ENCODE data around the gene SOST.
"Not testable (repeated sequence)": the region's sequence is repeated elsewhere in the genome, so short reads cannot be mapped to it uniquely, and the experiment has no call there.

SOST gene

DNA sequence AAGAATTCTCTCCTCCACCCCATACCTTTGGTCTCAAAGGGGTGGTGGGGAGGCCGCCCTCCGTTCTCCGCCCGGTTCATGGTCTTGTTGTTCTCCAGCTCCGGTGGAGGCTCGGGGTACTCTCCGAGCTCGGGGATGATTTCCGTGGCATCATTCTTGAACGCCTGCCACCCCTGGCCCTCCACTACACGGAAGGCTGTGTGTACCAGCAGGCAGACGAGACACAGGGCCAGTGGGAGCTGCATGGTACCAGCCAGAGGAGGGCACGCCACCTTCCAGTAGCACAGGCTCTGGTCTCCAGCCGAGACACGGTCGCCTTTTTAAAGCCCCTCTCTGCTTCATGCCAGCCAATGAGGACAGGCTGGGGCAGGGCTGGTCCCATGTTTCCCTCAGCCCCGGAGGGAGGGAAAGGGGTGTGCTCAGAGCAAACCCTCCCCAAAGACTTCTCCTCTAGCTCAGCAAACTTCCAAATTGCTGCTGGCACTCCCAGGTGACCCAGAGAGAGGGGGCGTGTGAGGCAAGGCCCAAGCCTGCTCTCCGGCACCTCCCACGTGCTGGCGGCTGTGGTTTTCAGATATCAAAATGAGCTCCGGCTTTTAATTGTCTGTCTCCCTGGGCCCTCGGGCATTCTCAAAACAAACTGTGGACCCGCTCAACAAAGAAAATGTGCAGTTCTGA lies at the start of gene SOST:
TSS of gene SOST (minus strand) at position 295 of the 678 bp plus-strand sequence. CDS start at position 245, 50 bp downstream.
- DNase-seq (ENCODE audit: low read depth in 2 of 2), result no peak

DNA sequence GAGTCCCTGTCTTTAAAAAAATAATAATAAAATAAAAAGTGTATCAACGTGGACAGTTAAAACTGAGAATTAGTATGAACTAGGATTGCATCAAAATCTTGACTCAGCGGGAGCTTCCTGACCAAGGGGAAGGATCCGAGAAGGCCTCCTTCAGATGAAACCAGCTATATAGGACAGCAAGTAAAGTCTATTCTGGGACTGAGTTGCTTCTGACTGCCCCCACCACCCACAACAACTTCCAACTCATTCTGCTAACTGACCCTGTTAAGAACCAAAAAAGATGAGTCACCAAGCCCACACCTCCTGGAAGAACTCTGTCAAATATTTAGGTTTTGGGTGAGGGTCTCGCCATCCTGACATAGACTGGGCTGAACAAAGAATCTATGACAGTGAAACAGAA lies 49.5 kb upstream of the SOST start:
- no peak for DNase-seq (ENCODE audit: low read depth in 2 of 2)

DNA sequence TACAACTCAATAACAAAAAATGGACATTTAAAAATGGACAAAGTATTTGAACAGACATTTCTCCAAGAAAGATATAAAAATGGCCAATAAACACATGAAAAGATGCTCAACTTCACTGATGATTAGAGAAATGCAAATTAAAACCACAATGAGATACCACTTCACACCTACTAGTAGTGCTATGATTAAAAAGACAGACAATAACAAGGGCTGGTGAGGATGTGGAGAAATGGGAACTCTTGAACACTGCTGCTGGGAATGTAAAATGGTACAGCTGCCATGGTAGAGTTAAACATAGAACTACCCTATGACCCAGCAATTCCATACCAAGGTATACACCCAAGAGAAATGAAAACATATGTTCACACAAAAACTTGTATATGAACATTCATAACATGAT lies 46.5 kb upstream of the SOST start:
- no peak for DNase-seq (ENCODE audit: low read depth in 2 of 2)

DNA sequence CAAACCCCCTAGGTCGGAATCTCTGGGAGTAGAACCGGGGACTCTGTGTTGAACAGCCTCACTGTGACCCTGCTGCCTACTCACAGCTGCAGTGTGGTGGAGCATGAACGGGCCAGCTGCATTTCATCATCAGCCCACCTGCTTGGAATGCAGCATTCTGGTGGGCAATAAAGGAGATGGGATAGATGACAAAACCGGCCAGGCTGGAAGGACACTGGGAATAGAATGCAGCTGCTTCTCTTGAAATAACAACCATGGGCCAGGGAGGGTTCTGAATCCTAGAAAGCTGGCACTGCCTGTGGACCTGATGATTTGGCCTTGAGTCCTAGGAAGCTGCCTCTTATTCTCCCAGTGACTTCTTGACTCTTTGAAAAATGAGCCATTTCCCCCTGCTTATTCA lies 45.2 kb upstream of the SOST start:
- DNase-seq (ENCODE audit: low read depth in 2 of 2), result no peak

DNA sequence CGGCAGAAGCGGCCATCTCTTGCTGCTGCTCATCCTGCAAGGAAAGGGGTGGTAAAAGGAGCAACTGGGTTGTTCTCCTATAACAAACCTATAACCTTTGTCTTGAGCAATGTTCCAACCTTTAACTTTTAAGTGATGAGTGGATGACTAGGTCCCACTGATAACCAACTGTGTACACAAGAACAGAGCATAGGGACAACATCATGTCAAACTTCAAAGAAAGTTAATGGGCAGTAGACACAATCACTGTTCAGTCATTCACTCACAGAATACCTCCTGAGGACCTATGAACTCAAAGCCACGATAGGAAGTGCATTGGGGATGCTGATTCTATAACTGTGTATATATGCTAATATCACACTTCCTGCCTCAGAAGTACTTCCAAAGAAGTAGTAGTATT lies 43.3 kb upstream of the SOST start:
- no peak for DNase-seq (ENCODE audit: low read depth in 2 of 2)

DNA sequence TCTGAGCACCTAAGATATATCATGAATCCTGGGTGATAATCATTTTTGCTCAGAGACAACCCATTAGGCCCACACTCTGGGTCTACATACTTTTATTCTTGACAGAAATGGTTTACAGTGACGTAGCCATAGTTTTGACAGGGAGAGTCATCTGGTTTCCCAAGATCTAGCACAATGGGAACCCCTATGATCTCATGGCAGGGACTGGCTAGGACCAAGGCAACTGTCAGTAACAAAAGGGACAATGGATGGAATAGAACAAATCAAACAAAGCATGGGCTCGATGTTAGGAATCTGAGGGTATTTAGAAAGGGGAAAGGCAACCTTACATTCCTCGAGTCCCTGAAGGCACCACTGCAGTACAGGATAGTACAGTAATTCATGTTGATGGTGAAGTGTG lies 42.1 kb upstream of the SOST start:
- DNase-seq (ENCODE audit: low read depth in 2 of 2), result no peak

DNA sequence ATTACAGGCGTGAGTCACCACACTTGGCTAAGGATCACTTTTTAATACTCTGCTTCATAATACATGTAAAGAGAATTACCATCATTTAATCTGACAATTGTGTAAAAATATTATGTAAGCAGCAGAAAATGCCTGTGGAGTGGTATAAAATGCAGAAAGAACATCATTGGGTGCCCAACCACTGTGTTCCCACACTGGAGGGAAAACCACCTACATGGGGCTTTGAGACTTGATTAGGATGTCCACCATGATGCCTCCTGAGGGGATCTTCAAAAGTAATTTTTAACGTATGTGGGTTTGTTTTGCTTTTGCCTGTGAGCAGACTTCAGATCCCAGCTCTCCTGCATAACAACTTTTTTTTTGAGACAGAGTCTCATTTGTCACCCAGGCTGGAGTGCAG lies 40.5 kb upstream of the SOST start:
- DNase-seq (ENCODE audit: low read depth in 2 of 2), result no peak

DNA sequence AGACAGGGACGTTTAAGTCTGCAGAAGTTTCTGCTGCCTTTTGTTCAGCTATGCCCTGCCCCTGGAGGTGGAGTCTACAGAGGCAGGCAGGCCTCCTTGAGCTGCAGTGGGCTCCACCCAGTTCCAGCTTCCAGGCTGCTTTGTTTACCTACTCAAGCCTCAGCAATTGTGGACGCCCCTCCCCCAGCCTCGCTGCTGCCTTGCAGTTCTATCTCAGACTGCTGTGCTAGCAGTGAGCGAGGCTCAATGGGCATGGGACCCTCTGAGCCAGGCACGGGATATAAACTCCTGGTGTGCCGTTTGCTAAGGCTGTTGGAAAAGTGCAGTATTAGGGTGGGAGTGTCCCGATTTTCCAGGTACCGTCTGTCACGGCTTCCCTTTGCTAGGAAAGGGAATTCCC lies 39.4 kb upstream of the SOST start:
- DNase-seq (ENCODE audit: low read depth in 2 of 2), result not testable (repeated sequence)

DNA sequence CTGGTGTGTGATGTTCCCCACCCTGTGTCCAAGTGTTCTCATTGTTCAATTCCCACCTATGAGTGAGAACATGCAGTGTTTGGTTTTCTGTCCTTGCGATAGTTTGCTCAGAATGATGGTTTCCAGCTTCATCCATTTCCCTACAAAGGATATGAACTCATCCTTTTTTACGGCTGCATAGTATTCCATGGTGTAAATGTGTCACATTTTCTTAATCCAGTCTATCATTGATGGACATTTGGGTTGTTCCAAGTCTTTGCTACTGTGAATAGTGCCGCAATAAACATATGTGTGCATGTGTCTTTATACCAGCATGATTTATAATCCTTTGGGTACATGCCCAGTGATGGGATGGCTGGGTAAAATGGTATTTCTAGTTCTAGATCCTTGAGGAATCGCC lies 34.1 kb upstream of the SOST start:
- DNase-seq (ENCODE audit: low read depth in 2 of 2), result not testable (repeated sequence)

DNA sequence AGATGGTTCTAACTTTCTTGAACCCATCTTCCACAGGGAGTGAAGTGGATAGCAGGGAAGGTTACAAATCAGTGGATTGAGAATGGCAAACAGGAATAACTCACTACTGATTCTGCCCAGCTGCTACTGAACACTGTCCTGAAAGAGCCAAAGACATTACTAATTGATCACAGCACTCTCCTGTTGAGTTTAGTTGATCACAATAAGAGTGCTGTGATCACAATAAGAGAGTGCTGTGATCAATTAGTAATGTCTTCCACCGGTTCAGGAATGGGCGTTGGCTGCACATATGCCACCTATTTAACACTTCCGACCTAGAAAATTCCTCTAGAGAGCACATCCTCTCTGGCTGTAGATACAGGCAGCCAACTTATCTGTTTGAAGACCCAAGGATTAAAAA lies 33.0 kb upstream of the SOST start:
- DNase-seq (ENCODE audit: low read depth in 2 of 2), result no peak

DNA sequence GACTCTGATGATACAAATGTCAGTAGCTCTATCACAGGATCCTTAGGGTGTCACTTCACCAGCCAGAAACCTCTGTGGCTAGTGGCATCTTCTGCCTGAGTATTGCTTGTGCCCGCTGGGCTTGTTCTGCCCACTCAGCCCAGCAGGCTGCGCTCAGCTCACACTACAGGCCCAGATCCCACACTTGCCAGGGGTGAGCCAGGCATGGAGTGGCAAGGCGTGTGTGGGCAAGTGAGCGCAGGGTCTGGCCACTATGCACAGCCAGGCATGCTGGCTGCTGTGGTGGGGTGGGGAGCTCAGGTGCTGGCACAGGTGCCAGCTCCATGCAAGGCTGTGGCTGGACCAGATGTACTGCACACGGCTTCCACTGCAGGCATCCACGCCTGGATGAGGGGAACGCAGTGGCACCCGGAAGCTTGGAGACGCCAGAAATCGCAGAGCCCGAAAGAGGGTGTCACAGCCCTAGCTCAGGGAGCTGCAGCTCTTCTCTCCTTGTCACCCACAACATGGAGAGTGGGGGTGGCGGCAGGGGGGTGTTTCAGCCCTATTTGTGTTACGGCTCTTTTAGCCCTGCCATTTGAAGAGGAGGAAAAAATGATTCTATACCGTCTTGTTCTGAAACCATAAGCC lies 31.8 kb upstream of the SOST start:
- DNase-seq (ENCODE audit: low read depth in 2 of 2), result no peak

DNA sequence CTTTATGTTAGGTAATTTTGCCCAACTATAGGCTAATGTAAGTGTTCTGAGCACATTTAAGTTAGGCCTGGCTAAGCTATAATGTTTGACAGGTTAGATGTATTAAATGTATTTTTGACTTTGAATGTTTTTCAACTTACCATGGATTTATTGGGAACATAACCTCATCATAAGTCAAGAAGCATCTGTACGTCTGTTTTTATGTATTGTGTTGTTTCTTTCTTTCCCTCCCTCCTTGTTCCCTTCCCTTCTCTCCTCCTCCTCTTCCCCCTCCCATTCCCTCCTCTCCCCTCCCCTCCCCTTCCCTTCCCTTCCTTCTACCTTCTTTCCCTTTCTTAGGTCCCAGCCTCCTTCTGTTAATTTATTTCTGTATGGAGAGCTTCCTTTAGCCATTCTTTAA lies 30.9 kb upstream of the SOST start:
- DNase-seq (ENCODE audit: low read depth in 2 of 2), result no peak

DNA sequence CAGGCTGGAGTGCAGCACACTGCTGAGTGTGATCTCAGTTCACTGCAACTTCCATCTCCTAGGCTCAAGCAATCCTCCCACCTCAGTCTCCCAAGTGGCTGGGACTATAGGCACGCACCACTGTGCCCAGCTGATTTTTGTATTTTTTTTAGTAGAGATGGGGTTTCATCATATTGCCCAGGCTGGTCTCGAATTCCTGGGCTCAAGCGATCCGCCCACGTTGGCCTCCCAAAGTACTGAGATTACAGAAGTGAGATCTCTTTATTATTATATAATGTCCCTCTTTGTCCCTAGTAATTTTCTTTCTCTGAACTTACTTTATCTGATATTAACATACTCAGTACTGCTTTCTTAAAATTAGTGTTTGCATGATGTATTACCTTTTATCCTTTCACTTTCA lies 29.9 kb upstream of the SOST start:
- no peak for DNase-seq (ENCODE audit: low read depth in 2 of 2)

DNA sequence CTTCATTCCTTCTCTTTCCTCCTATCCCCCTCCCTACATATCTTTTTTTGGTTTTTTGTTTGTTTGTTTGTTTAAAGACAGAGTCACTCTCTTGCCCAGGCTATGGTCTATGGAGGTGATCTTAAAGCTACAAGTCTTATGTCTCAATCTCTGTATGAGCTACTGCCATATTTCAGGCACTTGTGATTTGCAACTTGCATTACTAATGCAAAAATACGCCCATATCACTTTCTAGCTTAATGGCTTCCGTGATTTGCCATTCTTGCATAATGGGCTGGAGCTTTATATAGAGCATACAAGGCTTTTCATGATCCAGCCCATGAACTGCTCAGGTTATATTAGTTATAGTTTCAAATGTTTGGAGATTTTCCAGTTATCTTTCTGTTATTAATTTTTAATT lies 29.1 kb upstream of the SOST start:
- DNase-seq (ENCODE audit: low read depth in 2 of 2), result no peak

DNA sequence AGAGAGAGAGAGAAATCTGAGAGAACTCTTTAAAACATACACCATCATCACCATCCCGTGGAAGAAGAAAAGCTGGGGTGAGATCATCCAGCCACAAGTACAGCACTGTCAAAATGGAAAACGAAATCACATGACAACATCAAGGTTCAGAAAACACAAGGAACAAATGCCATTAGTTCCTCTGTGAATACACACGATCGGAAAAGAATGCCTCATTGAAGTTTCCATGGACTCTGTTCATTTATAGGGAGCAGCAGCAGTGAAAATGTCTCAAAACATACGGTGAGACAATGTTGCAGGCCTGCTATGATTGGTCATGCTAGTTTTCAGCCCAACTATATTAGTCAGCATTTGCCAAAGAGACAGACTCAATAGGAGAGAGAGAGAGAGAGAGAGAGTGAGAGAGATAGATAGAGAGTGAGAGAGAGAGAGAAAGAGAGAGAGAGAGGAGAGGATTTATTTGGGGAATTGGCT lies 26.1 kb upstream of the SOST start:
- no peak for DNase-seq (ENCODE audit: low read depth in 2 of 2)

DNA sequence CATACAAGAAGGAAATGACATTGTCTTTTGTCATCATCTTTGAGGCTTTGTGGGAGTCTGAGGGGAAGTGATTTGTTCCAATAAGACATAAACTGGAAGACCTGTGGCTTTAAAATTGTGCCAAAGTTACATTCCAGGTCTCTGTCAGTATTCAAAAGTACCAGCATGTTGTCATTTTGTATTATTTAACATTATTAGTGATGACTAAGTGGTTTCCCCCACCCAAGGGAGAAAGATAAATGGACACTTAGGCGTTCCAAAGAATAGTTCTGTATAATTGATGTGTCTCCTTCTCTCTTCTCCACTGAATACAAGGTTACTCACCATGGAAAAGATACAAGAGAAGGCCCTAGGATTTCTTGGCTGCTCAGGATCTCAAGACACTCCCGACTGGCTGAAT lies 25.5 kb upstream of the SOST start:
- no peak for DNase-seq (ENCODE audit: low read depth in 2 of 2)

DNA sequence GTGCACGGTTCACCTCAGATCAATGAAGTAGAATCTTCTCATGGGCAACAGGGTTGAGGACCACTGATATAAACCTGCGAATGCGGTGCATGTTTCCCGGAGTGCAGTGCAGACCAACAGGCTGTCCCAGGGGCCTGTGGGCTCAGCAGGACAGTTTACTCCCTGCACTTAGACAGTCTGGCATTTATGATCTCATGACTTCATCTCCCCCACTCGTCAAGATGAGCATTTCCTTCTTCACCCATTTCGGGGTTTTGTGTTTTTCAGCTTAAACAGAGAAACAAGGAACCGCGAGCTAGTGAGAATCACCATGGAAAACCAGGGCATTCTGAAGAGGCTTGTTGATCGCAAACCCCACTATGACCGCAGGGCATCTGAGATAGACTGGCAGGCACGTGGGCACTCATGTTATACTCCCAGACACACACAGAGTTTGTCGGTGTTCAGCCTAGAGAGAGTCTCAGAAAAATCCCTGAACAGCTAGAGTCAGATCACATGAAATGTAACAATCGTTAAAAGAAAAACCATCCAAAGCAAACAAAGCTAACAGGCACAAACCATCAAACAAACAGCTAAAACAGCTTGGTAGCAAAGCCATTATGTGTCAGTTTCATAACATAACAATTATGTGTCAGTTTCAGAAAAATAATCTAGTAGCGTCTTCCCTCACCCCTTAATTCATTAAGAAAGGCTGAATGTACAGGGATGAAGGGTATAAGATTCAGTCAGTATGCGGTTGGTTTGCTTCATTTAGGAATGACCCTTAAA lies 24.5 kb upstream of the SOST start:
- DNase-seq (ENCODE audit: low read depth in 2 of 2), result no peak

DNA sequence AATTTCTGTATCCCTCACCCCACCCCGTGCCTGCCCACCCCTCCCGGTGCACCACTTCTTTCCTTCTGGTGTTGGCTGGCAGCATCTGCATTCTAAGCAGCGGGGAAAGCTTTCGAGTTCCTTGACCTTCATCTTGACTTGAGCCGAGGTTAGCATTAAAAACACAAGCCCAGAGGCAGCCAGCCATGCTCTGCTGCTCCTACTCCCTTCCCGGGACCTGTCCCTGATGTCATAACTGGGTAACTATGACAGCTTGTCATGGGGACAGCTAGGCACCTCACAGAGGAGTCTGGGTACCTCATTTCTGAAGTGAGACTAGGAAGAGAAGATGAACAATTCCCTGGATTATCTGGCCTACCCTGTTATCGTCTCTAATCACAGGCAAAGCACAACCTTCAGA lies 21.5 kb upstream of the SOST start, which contains the start of gene CFAP97D1:
TSS of gene CFAP97D1 (plus strand) at position 301 of the 400 bp plus-strand sequence. CDS start at position 329, 28 bp downstream.
- no peak for DNase-seq (ENCODE audit: low read depth in 2 of 2)

DNA sequence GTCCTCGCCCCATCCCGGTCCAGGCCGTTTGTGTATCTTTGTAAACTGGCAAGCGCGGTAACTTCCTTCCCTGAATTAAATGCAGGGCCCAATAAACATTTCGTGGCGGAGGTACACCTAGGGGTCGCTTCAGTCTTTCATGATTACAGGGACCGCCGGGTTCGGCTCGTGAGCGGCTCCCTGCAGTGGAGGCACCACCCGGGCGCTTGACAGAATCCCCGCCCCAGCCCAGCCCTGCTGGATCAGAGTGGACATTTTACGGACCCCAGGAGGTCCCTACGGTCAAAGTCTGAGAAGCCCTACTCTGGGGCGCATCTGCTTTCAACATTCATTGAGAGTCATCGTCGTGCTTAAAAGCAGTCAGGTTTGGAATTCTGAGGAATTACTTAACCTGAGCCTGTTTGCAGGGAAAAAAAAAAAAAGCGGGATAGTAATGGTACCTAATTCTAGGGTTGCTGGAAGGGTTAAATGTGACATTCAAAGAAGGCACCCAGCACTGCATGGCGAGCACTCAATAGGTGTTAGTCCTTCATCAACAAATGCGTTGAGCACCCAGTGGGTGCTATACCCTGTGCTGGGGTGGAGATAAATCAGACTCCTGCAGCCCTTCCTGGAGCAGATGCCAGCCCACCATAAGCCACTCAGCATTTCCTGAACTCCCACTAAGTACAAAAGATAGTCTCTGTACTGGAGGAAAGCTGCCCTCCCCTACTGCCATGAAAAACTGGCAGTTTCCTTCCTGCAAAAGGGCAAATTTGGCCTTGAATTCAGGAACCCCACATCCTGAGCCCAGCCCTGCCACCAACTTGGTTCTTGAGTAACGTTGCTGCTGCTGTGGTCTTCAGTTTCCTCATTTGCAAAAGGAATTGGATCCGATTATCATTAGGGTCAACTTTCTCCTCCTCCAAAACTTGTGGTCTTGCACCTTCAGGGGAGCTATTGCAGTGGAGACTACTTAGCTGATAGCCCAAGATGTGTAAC lies 20.8 kb upstream of the SOST start:
- DNase-seq (ENCODE audit: low read depth in 2 of 2), result no peak

DNA sequence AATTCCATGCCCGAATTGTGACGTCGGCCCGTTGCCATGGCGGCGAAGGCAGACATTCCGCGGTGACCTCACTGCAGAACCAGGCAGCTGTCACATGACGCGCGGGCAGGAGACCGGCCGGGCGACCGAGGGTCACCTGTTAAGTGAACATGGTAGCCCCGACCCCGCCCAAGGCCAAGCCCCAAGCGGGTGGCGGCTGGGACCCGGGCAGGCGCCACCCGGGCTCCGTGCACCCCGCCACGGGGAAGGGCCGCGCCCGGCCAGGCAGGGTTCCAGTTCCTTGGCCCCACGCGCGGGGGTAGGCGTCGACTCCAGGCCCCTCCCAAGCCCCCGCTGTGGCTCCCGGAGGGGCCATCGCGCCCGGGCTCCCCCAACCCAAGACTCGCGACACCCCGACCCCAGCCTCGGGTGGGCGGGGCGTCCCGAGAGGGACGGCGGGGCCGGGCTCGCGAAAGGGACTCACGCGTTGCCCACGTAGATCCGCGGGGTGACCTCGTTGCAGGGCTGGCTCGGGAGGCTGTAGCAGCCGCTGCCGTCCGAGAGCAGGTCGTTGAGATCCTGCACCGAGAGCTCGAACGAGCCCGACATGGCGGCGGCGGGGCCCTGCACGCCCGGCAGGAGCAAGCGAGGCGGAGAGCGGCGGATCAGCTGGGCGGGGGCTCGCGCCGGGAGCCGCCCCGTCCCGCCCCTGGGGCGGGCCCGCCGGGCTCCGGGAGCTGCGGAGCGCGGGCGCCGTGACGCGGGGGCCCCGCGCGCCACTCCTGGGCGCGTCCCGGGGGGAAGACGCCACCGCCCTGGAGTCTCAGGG lies 19.9 kb upstream of the SOST start, which contains the start of gene DUSP3:
TSS of gene DUSP3 (minus strand) at position 641 of the 808 bp plus-strand sequence. CDS start at position 588, 53 bp downstream.
- DNase-seq (ENCODE audit: low read depth in 2 of 2), result peak in 1 of 2 donors; percentile 66

Measured in stimulated activated CD8-positive, alpha-beta memory T cell treated with anti-CD3 and anti-CD28 coated beads, Interleukin-7, amount 100 ng/mL, for 4 hours (primary cell).